Activated CD8-positive, alpha-beta memory T cell treated with anti-CD3 and anti-CD28 coated beads, Interleukin-2, amount 50 U/mL, for 24 hours (primary cell): ENCODE results near the gene TBX5.

Experiments
- DNase-seq: peaks from one replicate; pipeline ENCODE4 v3.0.0-alpha.2; 2020; ENCODE audit errors: extremely low read depth

The TBX5 gene

DNA sequence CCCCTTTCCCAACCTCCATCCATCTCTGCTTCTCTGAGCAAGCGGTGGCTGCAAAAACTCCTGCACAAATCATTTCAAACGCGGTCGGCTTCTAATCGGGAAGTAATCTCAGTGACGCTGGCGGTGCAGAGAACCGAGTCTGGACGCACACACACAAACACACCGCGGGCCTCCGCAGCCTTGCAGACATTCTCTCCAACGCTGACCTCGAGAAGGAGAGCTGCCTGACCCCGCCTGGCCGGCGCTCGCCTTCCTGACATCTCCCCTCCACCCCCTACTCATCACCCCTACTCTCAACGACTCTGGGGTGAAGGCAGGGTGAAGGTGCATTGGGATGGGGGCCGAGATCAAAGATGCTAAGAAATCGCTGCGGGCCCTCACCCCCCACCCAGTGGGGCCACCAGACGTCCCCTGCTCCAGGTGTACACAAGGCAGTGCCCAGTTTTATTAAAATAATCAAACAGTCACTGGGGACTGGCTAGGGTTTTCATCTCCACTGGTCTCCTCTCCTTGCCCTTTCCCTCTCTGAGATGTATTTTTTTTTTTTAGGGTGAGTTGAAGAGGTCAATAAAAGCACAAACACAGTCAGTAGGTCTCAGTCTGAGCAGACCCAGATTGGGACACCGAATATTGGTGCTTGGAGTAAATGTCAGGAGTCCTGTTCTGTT is 506 bp upstream of the TBX5 start:
- DNase-seq = no peak

DNA sequence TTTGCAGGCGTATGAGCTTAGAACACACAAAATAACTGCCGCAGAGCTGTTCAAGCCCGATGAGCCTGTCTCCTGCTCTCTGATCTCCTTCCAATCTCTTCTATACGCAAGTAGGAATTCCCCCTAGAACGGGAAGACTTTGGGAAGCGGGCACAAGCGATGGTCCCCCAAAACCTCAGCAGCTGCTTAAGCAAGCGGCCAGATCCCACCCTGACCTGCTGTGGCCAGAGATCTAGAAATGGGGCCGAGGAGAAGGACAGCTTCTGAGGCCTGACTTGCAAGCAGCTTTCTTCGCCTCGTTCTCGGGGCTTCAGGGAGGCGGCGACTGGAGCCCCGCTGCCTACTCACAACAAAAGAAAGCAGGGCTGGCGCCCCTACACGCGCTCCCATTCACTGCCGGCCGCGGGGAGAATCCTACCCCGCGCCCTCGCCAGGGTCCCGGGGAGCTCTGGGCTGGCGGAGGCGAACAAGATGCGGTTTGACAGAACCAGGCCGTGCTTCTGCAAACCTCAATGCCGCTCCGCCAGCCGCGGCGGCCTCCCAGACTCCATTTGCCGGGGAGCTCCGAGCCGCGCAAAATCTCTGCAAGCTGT is 922 bp downstream of the TBX5 start:
- DNase-seq = no peak

- DNase-seq = no peak
Observed at GRCh38 chr12:114404083-114404925, 1.6 kb downstream of the TBX5 start.

- no peak for DNase-seq
Observed at GRCh38 chr12:114403690-114404066, 2.3 kb downstream of the TBX5 start.

DNA sequence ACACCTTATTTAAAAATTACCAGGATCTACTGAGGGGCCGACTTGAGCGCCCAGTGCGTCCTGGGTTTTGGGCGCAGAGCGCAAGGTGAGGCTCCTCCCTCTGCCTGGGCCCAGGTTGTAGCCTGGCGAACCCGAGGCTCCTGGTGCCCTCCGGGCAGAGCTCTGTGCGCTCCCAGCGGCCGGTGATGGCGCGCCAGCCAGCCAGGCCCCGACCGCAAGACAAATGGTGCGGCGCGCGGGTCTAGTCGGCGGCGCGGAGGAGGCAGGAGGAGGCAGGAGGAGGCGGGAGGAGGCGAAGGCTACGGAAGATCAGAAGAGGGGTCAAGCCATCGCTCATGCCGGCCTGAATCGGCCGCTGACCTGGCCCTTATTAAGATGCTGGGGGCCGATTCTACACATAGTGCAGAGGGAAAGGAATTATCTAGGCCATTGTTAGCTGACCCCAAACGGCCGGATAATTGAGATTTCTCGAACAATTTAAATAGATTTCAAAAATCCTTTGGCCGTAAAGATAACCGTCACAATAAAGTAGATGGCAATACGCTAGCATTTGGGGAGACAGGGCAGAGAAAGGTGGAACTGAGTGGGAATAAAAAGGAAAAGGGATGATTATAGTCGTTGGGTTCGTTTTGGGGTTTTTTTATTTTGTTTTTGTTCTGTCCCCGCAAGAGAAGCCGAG is 2.8 kb downstream of the TBX5 start:
- DNase-seq = no peak

GRCh38 chr12:114402084-114402717 is 3.7 kb downstream of the TBX5 start:
- no peak for DNase-seq

DNA sequence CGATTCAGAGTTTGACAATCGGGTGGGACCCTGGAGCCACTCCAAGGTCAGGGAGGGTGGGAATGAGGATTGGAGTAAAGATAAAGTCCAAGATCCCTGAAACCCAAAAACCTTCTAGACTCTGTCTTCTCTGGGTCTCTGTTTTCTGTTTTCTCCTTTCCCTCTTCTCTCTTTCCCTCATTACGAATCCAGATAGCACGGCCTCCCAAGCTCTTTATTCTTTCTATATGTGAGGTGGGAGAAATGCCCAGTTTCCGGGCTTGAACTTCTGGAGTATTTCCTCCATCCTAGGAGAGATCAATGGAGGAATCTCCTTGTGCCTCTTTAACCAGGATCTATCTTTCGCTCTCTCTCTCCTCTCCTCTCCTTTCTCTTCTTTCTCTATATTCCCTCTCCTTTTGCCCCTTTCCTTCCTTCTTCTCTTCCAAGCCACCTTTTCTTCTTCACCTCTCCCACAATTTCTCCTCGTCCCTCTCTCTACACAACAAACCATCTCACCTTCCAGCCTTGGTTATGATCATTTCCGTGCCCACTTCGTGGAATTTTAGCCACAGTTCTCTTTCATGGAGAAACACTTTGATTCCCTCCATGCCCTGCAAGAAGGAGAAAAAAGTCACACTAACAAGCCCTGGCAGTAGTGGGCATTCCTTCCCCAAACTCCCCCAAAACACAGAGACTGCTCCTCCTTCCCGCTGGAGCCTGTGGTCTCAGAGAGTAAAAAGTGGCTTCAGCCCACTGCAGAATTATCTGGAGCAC is 4.4 kb downstream of the TBX5 start:
- DNase-seq = no peak

DNA sequence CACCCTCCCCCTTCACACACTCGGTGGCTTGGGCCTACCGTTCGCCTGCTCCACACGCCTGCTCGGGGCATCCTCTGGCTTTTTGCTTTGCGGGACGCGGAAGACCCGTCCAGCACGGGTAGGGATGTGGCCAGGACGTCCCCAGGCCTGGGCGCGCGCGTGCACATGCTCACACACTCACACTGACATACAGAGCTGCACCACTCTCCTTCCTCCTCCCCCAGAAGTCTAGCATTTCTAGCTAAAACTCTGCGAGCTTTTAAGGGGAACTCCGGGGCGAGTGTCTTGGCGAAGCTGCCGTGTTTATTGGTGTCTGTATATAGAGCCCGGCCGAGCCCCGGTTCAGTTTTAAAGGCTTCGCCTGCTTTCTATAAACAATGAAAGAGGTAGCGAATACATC is 5.0 kb downstream of the TBX5 start:
- no peak for DNase-seq

DNA sequence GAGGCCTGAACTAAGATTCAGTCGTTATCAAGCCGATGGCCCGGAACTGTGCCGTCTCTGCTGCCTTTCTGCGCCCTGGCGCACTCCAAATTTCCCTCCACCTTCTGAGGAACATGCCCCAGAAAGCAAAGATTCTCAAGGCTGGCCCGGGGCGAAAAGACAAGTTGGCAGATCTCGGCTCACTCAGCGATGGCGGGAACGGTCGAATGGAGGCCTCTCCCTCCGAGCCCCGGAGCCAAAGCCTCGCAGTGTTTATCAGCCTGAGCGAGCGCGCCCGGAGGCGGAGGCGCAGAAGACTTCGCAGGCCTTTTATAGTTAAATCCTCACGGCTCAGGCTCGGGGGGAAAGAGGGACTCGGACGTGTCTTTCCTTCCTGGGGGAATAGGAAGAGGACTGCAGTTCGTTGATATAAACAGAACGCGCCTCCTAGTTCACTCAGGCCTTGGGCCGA is 5.6 kb downstream of the TBX5 start:
- no peak for DNase-seq

- no peak for DNase-seq
Observed at GRCh38 chr12:114399664-114400211, 6.2 kb downstream of the TBX5 start.

GRCh38 chr12:114397978-114398881 is 7.7 kb downstream of the TBX5 start:
- DNase-seq = no peak

DNA sequence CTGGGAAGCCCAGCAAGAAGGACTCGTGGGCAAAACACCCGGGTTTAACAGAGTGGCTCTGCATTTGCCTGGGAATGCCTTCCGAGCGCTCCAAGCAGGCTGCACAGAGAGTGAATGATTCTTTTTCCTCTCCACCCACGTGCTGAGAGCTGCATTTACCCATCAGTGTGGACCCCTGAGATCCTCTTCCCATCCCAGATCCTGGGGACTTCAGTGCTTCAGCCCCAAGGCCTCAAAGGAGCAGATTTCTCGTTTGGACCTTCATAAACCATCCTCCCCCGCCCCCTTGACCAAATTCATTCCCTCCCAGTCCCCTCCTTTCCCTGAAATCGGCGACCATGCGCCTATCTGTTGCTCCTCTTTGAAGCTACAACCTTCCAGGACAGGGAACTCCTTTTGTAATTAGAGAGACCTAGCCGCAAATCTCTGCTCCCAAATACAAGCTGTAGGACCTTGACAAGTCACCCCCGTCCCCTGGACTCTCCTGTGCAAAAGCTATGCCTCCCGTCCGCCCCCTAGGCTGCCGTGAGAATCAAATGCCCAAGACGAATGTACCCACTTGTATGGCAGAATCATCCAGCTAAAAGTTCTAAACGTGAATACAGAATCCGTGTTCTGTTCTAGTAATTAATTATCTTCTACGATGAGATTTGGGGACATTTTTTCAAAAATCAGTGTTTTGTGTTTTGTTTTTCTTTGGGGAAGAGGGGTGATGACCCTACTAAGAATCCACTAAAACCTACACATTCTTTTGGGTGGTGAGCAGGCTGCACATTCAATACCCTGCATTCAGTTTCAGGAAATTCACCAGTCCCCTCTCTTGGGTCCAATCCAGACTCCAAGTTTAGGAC is 8.8 kb downstream of the TBX5 start:
- DNase-seq = no peak

GRCh38 chr12:114396153-114396868 is 9.6 kb downstream of the TBX5 start:
- DNase-seq = no peak

GRCh38 chr12:114395755-114396152 is 10.2 kb downstream of the TBX5 start:
- no peak for DNase-seq

- DNase-seq = no peak
Observed at GRCh38 chr12:114395233-114395632, 10.7 kb downstream of the TBX5 start.

- DNase-seq = no peak
Observed at GRCh38 chr12:114393569-114393968, 12.4 kb downstream of the TBX5 start.

DNA sequence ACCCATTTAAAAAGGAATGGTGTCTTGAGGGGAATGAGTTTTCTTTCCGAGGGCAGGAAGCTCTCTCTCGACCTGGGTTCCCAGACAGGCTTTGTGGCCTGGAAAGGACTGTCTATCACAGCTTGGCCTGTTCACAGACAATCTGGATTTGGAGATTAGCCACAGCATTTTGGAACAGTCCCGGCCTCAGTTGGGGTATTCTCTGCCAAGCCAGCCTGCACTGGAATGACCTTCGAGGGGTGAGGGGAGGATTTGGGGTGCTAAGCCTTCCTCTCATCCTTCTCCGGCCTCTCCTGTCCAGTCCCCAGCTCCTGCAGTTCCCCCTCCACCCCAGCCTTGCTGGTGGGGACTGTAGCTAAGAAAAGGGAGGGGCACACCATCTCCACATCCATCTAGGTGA is 13.0 kb downstream of the TBX5 start:
- DNase-seq = no peak

GRCh38 chr12:114391088-114391487 is 14.9 kb downstream of the TBX5 start:
- no peak for DNase-seq
